ENCODE data around the gene SIVA1. TPM values are rescaled to one million over a fixed set of nuclear protein-coding genes. Genes with fewer than 3 reads are reported as not detected.

Gene SIVA1
- total RNA-seq = 248 and 283 TPM in 2 replicates

GRCh38 chr14:104752735-104753527, at the start of gene SIVA1:
TSS of gene SIVA1 (plus strand) at chr14:104753147. CDS start at chr14:104753202, 55 bp downstream.

GRCh38 chr14:104723651-104724406, 29.1 kb upstream of the SIVA1 start, which contains the start of gene ADSS1:
TSS of gene ADSS1 (plus strand) at chr14:104724229. CDS start at chr14:104724271, 42 bp downstream.

GRCh38 chr14:104794993-104795780, 42.2 kb downstream of the SIVA1 start, which contains the start of gene AKT1:
TSS of gene AKT1 (minus strand) at chr14:104795748. CDS start at chr14:104792643, 3,105 bp downstream.

GRCh38 chr14:104800771-104801519, 48.0 kb downstream of the SIVA1 start, which contains the start of gene ZBTB42:
TSS of gene ZBTB42 (plus strand) at chr14:104801101. CDS start at chr14:104801198, 97 bp downstream.

Other genes starting within 250 kb of the SIVA1 start
- gene C14orf180, start 173.4 kb upstream of the SIVA1 start, total RNA-seq = not detected in 2 replicates
- gene TMEM179, start 148.4 kb upstream of the SIVA1 start, total RNA-seq = not detected in 2 replicates
- gene INF2, start 63.5 kb upstream of the SIVA1 start, total RNA-seq = 34.7 and 35.0 TPM in 2 replicates
- 2.6 and 24.9 TPM in 2 replicates for gene ADSS1, start 28.9 kb upstream of the SIVA1 start, total RNA-seq
- gene AKT1, start 42.6 kb downstream of the SIVA1 start, total RNA-seq = 126 and 130 TPM in 2 replicates
- gene ZBTB42, start 48.0 kb downstream of the SIVA1 start, total RNA-seq = 1.5 and 3.6 TPM in 2 replicates
- gene CEP170B, start 112.1 kb downstream of the SIVA1 start, total RNA-seq = 12.9 and 14.6 TPM in 2 replicates
- not detected in 2 replicates for gene PLD4, start 171.7 kb downstream of the SIVA1 start, total RNA-seq
- 7.6 and 22.5 TPM in 2 replicates for gene AHNAK2, start 225.2 kb downstream of the SIVA1 start, total RNA-seq
- gene CLBA1, start 232.6 kb downstream of the SIVA1 start, total RNA-seq = 8.3 and 8.9 TPM in 2 replicates